HTERT RPE-1 (cell line): Measurements from ENCODE around the gene ANKFN1.

Source experiments
- in situ Hi-C: fragments of 300-500 bp; cut with MboI; formaldehyde crosslinking; loops from 4 replicates; pipeline ENCODE4 v1.14.3; 2020; ENCODE audit warnings: low sequenced_read_pairs

The ANKFN1 gene

DNA sequence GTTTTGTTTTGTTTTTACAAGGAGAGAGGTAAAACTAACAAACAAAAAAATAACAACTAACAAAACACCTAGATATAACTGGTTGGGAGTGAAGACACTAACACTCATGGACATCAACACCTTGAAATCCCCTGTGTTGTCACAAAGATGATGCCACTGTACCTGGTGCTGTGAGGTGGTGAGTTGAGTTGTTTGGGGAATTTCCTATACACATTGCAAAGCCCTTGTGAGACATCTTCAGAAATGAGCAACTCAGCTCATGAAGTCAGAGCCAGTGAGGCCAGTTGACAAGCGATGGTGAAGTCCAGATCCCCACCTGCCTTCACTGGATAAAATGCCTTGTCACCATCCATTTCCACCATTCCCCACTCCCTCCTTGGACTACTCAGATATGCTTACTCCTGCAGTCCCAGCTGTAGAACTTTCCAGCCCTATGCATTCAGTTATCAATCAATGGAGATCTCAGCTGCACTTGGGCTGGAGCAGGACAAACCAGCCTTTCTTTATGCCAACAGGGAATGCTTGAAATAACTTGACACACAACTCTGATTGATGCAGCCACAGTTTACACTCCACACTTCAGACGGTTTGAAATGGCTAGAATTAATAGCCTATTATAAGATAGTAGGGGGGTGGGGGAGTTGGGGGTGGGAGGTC, 22.2 kb downstream of the ANKFN1 start:
- in situ Hi-C loops: no loop called here

DNA sequence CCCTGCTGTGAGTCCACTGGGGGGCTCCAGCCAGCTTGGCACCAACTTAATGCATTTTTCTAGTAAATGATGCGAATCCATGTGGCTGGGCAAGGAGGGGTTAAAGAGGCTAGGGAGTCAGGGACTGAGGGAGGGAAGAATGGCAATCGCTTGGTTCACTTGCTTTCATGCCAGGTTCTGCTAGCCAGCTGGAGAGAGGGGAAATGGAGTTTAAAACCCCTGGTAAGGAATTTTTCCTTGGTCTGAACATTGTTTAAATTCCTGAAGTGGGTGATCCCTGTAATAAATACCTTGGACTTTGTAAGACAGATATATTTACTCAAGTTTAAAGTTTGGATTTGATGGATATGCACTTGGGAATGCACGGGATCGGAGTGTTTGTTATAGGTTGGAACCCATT, 22.8 kb downstream of the ANKFN1 start:
- in situ Hi-C loops: no loop called here

DNA sequence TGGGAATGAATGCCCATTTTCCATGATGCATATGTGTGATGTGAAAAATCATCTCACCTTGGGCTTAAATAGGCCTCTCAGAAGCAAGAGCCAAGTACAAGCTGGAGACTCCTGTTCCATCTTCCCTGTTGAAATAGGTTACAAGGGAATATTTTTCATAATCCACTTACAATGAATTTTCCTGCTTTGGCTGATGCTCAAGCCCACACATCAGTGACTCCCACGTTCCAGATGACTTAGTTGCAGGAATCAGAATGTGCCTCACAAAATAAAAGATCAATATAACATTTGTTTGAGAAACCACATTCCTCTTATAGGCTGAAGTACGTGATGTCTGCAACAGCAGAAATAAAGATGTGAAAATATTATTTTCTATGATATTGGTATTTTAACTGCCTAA, 24.1 kb downstream of the ANKFN1 start:
- in situ Hi-C loops: no loop called here

DNA sequence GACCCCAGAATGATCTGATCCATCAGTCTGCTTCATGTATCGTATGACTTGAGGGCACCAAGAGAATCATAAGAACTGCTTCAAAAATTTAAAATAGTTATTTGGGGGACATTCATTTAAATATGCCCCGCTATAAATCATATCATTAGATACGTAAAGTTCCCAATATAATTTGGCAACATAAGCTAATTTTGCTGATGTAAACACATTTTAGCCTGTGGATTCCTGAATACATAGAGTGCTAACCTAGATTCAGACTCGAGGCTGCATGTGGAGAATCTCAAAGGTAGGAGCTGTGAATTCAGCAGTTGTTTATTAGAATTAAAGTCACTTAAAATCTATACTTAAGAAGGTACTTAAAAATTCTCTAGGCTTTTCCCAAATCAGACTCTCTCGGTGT, 24.9 kb downstream of the ANKFN1 start:
- in situ Hi-C loops: no loop called here

DNA sequence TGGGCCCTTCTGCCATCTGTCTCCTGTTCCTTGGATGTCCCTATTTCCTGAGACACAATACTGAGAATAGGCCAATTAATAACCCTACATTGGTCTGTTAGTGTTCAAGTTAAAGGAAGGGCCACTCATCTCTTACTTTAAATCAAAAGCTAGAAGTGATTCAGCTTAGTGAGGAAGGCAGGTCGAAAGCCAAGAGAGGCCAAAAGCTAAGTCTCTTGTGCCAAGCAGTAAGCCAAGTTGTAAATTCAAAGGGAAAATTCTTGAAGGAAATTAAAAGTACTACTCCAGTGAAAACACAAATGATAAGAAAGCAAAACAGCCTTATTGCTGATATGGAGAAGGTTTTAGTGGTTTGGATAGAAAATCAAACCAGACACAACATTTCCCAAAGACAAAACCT, 28.8 kb downstream of the ANKFN1 start:
- in situ Hi-C loops: no loop called here

DNA sequence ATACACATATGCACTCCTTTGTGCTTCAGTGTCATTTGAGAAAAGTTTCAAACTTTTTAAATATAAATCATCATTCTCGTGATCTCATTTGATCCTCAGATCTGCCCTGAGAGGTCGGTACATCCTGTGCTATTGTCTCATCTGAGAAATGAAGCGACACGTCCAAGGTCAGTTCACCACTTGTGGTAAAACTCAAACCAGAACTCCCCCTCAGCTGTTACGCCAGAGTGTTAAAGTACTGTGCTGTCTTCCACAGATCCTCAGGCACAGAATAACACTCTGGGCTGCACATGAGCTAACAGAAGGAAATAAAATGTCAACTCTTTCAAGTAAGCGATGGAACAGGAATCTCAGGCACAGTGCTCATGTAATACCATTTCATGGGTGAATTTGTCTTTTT, 31.4 kb downstream of the ANKFN1 start:
- in situ Hi-C loops: no loop called here

DNA sequence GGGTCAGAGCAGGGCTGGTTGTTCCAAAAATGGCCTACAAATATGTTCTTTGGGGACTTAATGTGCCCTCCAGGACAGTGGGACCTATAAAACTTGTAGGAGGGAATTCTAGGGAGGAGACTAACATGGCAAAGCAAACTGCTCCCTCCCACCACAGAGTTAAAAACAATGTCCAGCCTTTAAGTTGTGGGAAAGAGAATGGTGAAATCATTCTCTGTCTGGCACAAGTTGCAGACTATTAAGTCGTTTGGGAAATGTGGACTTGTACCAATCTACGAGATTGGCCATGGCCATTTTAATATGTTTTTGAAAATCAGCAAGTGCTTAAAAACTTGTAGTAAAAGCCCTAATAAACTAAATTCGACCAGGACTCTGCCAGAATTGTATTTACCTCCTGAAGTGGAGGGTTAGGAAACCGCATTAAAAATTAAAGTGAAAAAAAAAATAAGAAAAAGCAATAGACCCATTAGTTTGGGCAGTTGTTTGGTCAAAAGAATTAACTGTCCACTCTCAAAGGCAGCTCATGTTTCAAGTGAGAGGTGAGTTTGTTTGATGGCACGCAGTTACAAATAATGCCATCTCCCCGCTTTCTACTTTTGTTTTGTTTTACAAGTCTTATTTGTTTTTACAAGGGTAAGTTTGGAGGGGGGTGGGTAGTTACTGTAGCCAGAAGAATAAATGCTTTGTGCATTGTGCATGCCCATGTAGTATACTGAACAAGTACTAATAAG, 32.4 kb downstream of the ANKFN1 start:
- in situ Hi-C loops: no loop called here

DNA sequence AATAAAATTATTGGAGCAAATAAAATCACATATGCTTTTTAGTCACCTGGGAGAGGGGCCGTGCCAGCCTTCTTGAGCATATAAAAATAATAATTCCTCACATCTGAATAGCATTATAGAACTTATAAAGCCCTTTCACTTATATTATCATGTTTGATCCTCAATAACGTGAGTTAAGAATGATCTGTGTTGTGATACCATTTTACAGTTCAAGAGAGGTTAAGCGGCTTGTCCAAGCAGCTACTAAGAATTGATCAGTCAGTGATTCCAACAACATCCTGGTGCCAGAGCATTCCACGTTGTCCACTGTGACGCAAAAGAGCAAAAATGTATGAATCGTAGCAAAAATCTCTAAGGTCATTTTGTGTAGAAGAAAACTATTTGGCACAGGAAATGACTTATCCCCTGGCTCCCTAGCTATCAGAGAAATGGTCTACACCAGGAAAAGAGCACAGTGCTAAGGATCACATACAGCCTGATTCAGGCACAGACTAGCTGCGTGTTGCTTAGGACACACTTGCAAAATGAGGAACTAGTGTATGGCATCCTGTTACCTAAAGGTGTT, 33.0 kb downstream of the ANKFN1 start:
- in situ Hi-C loops: no loop called here

DNA sequence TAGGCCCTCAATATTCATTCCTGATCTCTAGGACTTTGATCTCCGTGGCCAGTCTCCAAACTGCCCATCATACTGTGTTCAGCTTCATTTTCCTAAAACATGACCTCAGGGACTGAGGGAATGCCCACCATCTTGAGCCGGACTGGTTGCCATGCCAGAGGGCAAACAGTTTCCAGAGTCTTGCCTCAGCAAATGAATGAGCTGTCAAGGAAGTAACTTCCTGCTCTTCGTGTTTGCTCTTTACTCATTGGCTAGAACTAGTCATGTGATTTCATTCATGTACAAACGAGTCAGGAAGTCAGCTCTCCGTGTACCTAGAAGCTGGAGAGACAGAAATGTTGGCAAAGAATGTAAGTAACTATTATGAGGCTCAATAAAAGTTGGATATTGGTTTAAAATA, 50.2 kb downstream of the ANKFN1 start:
- in situ Hi-C loops: no loop called here

DNA sequence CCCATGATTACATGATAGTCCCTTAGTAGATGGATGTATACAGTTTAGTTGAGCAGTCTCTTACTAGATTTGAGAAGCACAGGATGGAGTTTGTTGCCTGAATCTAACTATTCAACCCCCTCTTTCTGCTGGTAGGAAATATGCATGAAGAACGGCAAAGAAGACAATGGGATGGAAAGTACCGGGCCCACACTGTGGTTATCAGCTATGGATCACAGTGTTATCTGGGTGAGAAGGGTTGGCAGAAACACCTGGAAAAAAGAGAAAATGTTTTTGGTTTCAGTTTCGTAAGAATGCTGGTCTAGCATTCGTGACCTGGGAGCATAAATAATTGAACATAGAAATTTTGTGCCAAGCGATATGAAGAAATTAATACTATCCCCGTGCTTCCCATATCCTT, 53.1 kb downstream of the ANKFN1 start:
- in situ Hi-C loops: no loop called here

DNA sequence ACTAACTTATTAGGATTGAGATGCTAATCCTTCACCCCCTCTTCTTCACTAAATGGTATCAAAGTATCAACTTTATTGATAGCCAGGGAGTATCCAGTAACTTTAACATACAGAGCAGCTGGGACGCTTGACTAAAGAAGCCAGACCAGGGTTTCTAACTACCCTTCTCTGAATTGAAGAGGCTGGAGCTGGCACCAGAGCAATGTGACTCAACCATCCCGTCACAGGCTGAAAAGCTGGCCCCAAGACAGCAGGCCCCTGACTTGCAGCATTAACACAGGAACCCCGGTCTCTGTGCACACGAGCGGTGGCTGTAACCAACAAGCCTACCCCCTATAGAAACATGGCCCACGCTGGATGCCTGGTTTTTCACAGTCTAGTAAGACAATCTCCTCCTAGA, 59.8 kb downstream of the ANKFN1 start:
- in situ Hi-C loops: no loop called here

DNA sequence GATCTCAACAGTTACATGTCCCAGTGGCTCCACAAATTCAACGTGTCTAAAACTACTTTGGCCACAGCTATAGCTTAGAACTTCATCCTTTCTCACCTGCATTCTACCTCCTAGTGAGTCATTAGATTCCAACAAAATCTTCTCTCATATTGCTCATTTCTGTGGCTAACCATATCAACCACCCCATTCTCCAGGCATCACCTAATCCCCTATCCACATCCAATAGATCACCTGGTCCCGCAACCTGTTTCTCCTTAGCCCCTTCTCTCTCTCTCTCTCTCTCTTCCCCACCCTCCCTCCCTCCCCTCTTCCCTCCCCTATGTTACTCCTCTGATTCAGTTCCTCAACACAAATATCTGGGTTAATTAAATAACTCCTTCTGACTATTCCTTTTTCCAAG, 64.6 kb downstream of the ANKFN1 start:
- in situ Hi-C loops: no loop called here

DNA sequence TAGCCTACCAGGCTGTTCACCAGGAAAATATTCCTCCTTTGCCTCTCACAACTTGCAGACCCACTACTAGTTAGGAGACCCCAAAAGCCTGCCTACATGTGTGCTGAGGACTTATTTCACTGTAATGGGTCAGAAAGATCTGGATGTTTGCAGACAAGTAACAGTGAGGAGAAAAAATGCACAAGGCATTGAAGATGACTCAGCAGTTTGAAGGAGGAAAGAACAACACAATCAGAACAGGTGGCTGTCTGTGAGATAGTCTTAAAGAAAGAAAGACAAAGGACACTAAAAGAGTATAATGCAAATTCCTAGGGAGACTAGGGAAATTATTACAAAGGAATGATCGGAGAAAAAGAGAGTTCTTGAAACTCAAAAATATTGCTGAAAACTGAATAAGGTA, 69.0 kb downstream of the ANKFN1 start:
- in situ Hi-C loops: no loop called here

DNA sequence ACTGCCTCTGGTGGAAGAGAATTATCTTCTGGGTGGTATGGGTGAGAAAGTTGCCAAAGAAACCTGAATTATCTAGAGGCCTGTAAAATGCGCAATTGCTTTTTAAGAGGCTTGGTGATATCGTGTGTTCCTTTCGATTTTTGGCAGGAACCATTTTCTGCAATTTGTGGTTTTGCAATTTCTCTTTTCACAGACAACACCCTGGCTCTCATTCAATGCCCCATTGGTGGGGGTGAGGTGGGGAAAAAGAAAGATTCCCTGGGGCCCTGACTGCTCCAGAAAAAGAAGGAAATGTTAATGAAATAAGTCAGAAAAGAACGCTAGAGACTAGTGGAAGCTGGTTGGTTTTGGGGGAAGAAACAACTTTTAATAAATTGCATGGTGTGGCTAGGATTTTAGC, 77.4 kb downstream of the ANKFN1 start:
- in situ Hi-C loops: no loop called here

DNA sequence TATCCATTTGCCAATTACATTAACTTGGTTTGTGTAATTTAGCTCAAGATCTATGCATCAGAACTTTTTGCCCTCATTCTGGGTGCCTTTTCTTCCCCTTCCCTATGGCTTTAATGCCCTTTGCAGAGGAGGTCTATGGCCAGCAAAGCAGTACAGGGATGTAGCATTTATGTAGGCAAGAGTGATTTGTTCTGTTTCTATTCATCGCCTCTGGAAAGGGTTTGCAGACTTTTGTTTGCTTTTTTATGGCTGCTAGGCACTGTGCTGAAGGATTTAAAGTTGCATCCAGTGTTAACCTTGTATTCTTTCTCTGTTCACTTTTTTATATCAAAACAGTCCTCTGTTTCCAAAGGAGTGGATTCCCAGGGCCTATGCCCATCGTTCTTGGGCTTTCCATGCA, 78.0 kb downstream of the ANKFN1 start:
- in situ Hi-C loops: no loop called here

DNA sequence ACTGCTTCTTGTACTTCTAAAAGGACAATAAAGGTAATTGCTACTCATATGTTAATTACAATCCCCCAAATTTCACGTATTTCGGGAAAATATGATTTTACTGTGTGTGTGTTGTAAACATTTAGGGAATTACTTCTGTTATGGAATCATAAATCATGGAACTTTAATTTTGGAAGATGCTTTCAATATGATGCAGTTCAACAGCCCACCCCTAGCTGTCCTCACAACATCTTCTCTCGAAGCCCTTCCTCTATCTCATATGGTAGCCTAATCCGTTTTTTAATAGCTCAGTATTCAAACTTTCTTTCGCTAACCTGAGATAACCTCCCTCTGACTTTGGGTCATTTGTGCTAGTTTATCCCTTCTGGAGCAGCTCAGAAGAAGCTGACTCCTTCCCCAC, 78.4 kb downstream of the ANKFN1 start:
- in situ Hi-C loops: no loop called here

DNA sequence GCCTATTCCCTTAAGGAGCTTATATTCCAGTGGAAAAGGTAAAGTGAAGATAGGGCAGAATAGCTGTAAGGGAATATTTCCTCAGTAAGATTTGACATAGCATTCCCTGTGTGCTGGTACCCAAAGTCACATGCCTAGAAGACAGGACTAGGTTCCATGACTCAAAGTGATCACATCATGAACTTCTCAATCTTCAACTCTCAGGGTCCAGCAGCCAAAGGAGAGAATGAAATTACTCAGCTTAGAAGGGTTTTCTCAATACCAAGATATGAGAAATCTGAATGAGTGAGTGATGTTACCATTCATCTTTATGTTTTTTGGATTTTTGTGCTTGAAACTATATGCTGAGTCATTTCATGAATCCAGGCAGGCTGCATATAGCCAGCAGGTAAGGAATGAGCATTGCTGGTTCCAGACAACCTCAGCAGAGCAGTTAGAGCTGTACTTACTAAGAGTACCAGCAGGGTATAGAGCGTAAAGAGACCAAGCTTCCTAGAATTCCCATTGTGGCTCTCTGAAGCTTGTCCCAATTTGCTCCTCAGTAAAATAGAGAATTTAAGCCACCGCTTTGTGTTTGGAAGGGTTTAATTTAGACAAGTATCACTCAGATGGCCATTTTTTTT, 91.1 kb downstream of the ANKFN1 start:
- in situ Hi-C loops: no loop called here

DNA sequence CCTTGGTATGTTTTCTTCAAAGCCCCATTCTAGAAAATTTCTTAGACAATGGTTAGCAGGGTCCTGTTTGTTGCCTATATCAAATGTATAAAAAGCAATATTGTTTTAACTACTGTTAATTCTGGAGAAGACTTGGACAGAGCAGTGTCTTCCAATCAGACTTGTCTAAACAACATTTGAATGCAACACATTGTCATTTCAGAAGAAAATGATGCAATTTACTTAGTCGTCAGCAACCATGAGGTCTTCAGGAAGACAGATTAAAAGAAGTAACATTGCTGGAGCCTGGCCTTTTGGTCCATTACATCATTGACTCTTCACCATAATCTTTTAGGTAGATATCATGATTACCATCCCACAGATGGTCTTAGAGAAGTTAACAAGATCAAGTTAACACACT, 94.5 kb downstream of the ANKFN1 start:
- in situ Hi-C loops: no loop called here

DNA sequence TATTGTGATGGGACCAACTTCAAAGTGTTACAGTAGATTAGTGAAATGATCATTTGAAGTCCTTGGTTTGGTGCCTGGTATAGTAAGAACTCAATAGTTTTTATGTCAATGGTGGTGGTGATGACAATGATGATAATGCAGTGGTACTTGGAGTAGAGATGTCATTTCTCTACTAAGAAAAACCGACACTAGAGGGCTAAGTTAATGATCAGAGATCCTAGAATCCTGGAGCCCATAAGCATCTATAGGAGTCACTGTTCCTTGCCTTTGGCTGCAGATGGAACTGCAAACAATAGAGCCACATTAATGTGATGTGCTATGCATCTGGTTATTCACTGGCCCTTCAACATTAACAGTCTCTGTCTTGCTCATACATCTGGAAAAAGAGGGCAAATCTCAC, 103.8 kb downstream of the ANKFN1 start:
- in situ Hi-C loops: no loop called here

DNA sequence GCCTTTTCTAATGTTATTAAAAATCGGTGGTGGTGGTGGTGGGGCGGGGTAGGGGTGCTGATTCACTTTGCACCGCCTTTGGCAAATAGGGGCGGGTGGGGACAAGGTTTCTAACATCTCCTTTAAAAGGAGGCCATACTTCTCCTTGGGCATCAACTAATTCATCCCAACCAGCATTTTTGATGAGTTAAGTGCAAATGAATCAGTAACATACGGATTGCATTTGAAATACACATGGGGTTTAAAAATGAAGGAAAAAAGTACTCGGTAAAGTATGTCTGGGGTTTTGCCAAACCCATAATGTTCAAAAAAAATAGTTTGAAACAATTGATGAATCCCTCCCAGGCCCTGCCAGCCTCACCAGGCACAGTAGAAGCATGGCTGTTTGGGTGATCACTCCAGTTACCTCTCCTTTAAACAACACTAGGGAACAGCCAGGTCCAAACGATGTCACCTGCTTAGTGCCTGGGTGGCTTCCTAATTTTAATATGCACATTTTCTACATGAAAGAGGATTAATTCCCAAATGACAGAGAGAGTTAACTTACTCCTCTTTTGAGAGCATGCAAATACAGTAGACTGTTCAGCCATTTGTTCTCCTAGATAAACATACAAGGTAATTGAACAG, 107.2 kb downstream of the ANKFN1 start:
- in situ Hi-C loops: no loop called here

DNA sequence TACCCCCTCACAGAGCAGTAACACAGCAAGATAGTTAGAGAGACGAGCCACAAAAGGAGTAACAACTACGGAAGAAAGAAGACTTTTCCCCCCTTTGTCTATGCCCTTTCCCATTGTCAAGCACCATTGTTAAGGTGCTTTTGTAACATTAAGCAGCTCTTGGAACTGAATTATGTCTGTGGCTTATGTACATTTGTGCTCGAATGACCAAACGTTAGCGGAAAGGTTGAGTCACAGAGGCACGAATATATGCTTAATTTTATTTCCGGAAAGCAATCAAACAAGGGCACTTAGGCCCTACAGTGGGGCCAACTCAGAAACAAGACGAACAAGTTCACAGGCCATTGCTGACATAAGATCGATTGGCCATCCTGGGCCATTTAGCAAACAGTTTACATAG, 109.5 kb downstream of the ANKFN1 start:
- in situ Hi-C loops: no loop called here
